ENCODE measurements around the gene HNRNPC. TPM values are rescaled to one million over a fixed set of nuclear protein-coding genes. Genes with fewer than 3 reads are reported as not detected.
"Not testable (repeated sequence)": the region's sequence is repeated elsewhere in the genome, so short reads cannot be mapped to it uniquely, and the experiment has no call there.

Gene HNRNPC
- total RNA-seq, 2 experiments from 2014 or later: 684 to 863 TPM

- ChIA-PET POLR2A (no interaction called here), CTCF (interaction anchor here (0.6 to 1.9 kb wide), 5 partner anchors 11 to 43 kb away, joined by 3 to 5 read pairs (median 4); no protein-coding TSS in a partner anchor)
- Mint-ChIP-seq H3K27ac (no peak overlapping the region), H3K4me1 (peaks cover 6% of the 10 kb centered on the region), H3K4me3 (no peak overlapping the region), H3K9me3 (no peaks in the 10 kb centered on the region), H3K36me3 (ENCODE audit: low read depth) (no peaks in the 10 kb centered on the region), H3K27me3 (peaks cover 32% of the 10 kb centered on the region)
- DNase-seq: no peak
Observed at GRCh38 chr14:21299562-21300130, 30.4 kb upstream of the HNRNPC start.

DNA sequence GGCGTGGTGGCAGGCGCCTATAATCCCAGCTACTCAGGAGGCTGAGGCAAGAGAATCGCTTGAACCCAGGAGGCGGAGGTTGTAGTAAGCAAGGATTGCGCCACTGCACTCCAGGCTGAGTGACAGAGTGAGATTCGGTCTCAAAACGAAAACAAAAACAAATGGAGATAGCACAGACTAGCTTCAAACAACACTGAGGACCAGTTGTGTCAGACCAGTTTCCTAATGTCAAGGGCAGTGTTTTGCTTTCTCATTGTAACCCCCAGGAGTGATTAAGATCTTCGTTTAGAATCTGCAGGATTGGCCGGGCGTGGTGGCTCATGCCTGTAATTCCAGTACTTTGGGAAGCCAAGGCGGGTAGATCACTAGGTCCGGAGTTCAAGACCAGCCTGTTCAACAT is 29.1 kb upstream of the HNRNPC start:
- H3K27ac Mint-ChIP-seq: no peak overlapping the region
- peaks cover 6% of the 10 kb centered on the region for H3K4me1 Mint-ChIP-seq
- DNase-seq: no peak
- H3K4me3 Mint-ChIP-seq: no peak overlapping the region
- H3K36me3 Mint-ChIP-seq (ENCODE audit: low read depth): no peaks in the 10 kb centered on the region
- ChIA-PET CTCF (interaction anchor here (0.6 to 1.9 kb wide), 4 partner anchors 9 to 147 kb away, joined by 3 to 5 read pairs (median 4); no protein-coding TSS in a partner anchor), POLR2A (no interaction called here)
- H3K9me3 Mint-ChIP-seq: no peaks in the 10 kb centered on the region
- H3K27me3 Mint-ChIP-seq: peaks cover 32% of the 10 kb centered on the region

DNA sequence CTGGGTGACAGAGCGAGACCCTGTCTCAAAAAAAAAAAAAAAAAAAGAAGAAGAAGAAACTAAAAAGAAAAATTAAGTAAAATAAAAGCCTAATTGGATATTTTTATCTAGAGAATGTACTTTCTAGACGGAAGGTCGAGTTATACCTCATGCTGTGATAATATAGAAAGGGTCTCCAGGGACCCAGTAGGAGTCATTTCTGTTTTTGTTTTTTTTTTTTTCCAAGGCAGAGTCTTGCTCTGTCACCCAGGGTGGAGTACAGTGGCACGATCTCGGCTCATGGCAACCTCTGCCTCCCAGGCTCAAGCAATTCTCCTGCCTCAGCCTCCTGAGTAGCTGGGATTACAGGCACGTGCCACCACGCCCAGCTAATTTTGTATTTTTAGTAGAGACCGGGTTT is 24.8 kb upstream of the HNRNPC start:
- H3K4me1 Mint-ChIP-seq; H3K27ac Mint-ChIP-seq; H3K27me3 Mint-ChIP-seq; DNase-seq; H3K9me3 Mint-ChIP-seq; H3K36me3 Mint-ChIP-seq (ENCODE audit: low read depth); H3K4me3 Mint-ChIP-seq; POLR2A ChIA-PET: not testable (repeated sequence)
- CTCF ChIA-PET: interaction anchor here (1.0 kb wide), 1 partner anchor 10 kb away, joined by 4 read pairs; no protein-coding TSS in a partner anchor

DNA sequence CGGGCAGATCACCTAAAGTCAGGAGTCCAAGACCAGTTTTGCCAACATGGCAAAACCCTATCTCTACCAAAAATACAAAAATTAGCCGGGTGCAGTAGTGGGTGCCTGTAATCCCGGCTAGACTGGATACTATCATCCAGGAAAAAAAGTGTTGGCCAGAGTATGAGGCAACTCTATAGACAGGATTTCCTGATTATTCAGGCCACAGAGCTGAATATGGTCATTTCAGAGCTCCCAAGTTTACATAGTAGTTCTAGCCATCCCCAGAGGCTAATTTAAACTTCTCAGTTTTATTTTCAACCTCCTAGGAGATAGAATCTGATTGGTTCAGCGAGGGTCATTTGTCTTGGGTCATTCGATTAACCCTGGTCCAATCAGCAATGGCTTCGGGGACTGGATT is 17.9 kb upstream of the HNRNPC start:
- Mint-ChIP-seq H3K27ac (no peak overlapping the region), H3K4me3 (no peak overlapping the region), H3K27me3 (peaks cover 2% of the 10 kb centered on the region), H3K4me1 (no peaks in the 10 kb centered on the region), H3K9me3 (no peaks in the 10 kb centered on the region), H3K36me3 (ENCODE audit: low read depth) (no peaks in the 10 kb centered on the region)
- POLR2A ChIA-PET: no interaction called here
- CTCF ChIA-PET: no interaction called here
- DNase-seq: no peak

DNA sequence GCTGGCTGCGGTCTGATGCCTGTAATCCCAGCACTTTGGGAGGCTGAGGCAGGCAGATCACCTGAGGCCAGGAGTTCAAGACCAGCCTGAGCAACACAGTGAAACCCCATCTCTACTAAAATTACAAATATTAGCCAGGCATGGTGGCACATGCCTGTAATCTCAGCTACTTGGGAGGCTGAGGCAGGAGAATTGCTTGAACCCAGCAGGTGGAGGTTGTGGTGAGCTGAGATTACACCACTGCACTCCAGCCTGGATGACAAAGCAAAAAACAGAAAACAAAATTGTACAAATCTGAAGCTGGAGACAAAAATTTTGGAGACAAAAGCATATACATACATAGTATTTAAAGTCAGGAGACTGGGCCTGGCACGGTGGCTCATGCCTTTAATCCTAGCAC is 17.3 kb upstream of the HNRNPC start:
- H3K27me3 Mint-ChIP-seq; H3K4me3 Mint-ChIP-seq; POLR2A ChIA-PET; DNase-seq; H3K4me1 Mint-ChIP-seq; CTCF ChIA-PET; H3K9me3 Mint-ChIP-seq; H3K36me3 Mint-ChIP-seq (ENCODE audit: low read depth); H3K27ac Mint-ChIP-seq: not testable (repeated sequence)

GRCh38 chr14:21281917-21282316 is 12.7 kb upstream of the HNRNPC start:
- DNase-seq; POLR2A ChIA-PET; H3K36me3 Mint-ChIP-seq (ENCODE audit: low read depth); H3K27ac Mint-ChIP-seq; H3K4me1 Mint-ChIP-seq; H3K27me3 Mint-ChIP-seq; H3K4me3 Mint-ChIP-seq; H3K9me3 Mint-ChIP-seq; CTCF ChIA-PET: not testable (repeated sequence)

DNA sequence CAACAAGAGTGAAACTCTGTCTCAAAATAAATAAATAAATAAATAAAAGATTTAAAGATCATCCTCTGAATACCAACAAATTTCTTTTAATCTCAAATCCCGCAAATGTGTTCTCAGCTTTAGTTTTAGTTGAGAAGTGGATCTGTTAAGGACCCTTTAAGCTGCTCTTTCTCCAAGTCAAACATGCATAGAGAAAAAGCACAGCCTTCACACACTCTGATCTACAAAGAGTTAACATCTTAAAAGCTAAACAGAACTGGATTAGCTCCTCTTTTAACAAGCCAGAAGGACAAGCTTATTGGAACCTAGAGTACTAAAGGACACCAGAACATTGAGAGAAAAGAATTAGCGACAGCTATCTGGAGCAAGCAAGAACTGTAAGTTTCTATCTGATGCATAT is 10.5 kb upstream of the HNRNPC start, which contains the start of gene RPGRIP1:
Gene RPGRIP1 (plus strand): TSS at position 301 of the 400 bp plus-strand sequence. CDS start 7,894 bp downstream, outside the sequence.
- ChIA-PET POLR2A (no interaction called here), CTCF (interaction anchor here (0.5 kb wide), 1 partner anchor 10 kb away, joined by 4 read pairs; no protein-coding TSS in a partner anchor)
- Mint-ChIP-seq H3K9me3 (no peaks in the 10 kb centered on the region), H3K4me1 (peaks cover 3% of the 10 kb centered on the region), H3K36me3 (ENCODE audit: low read depth) (no peaks in the 10 kb centered on the region), H3K4me3 (no peak within 1 kb of the TSS), H3K27ac (no peak within 1 kb of the TSS), H3K27me3 (no peaks in the 10 kb centered on the region)
- no peak for DNase-seq

- no peak for DNase-seq
- H3K9me3 Mint-ChIP-seq: no peaks in the 10 kb centered on the region
- H3K36me3 Mint-ChIP-seq (ENCODE audit: low read depth): no peaks in the 10 kb centered on the region
- CTCF ChIA-PET: no interaction called here
- no peak overlapping the region for H3K27ac Mint-ChIP-seq
- no peak overlapping the region for H3K4me3 Mint-ChIP-seq
- H3K27me3 Mint-ChIP-seq: no peaks in the 10 kb centered on the region
- POLR2A ChIA-PET: interaction anchor here (0.6 kb wide), 1 partner anchor 14 kb away, joined by 3 read pairs; no protein-coding TSS in a partner anchor
- H3K4me1 Mint-ChIP-seq: peaks cover 3% of the 10 kb centered on the region
Observed at GRCh38 chr14:21278632-21279031, 9.4 kb upstream of the HNRNPC start.

DNA sequence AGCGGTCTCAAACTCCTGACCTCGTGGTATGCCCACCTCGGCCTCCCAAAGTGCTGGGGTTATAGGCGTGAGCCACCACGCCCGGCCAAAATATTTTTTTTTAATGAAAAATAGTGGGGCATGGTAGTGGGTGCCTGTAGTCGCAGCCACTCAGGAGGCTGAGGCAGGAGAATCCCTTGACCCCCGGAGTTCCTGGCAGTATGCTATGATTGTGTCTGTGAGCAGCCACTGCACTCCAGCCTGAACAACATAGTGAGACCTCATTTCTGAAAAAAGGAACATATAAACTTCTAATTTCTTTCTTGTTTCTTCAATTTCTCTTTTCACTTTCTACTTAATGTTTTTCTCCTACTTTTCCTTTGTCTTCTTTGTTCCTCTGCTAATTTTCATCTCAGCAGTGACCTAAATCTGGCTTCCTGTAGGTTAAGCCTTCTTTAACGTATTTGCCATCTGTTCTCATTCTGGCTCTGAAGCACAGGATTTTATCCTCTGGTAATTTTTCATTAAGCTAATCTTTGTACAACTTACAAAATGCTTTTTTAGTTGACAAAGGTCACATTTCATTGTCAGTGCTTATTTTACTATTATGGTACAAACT is 6.1 kb upstream of the HNRNPC start:
- Mint-ChIP-seq H3K4me1 (peaks cover 3% of the 10 kb centered on the region), H3K4me3 (no peak overlapping the region), H3K27ac (no peak overlapping the region), H3K27me3 (no peaks in the 10 kb centered on the region), H3K9me3 (no peaks in the 10 kb centered on the region), H3K36me3 (ENCODE audit: low read depth) (no peaks in the 10 kb centered on the region)
- DNase-seq: no peak
- POLR2A ChIA-PET: no interaction called here
- CTCF ChIA-PET: interaction anchor here (1.0 kb wide), 1 partner anchor 8 kb away, joined by 4 read pairs; no protein-coding TSS in a partner anchor

DNA sequence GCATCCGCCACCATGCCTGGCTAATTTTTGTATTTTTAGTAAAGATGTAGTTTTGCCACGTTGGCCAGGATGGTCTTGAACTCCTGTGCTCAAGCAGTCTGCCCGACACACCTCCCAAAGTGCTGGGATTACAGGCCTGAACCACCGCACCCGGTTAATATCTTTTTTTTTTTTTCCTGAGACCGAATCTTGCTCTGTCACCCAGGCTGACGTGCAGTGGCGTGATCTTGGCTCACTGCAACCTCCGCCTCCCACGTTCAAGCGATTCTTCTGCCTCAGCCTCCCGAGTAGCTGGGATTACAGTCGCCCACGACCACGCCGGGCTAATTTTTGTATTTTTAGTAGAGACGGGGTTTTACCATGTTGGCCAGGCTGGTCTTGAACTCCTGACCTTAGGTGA is 3.4 kb upstream of the HNRNPC start:
- DNase-seq, POLR2A ChIA-PET, H3K9me3 Mint-ChIP-seq, H3K4me3 Mint-ChIP-seq, CTCF ChIA-PET, H3K27ac Mint-ChIP-seq, H3K27me3 Mint-ChIP-seq: not testable (repeated sequence)
- peaks cover 12% of the 10 kb centered on the region for H3K4me1 Mint-ChIP-seq
- peaks cover 21% of the 10 kb centered on the region for H3K36me3 Mint-ChIP-seq (ENCODE audit: low read depth)

GRCh38 chr14:21268617-21269251 is 508 bp downstream of the HNRNPC start:
- ChIA-PET POLR2A (no interaction called here), CTCF (no interaction called here)
- Mint-ChIP-seq H3K4me3 (peak overlapping the region; percentile 100), H3K9me3 (no peaks in the 10 kb centered on the region), H3K36me3 (ENCODE audit: low read depth) (peaks cover 59% of the 10 kb centered on the region), H3K4me1 (peaks cover 43% of the 10 kb centered on the region), H3K27me3 (no peaks in the 10 kb centered on the region), H3K27ac (peak overlapping the region; percentile 100)
- DNase-seq: peak; percentile 59

- no peaks in the 10 kb centered on the region for H3K9me3 Mint-ChIP-seq
- POLR2A ChIA-PET: no interaction called here
- H3K4me3 Mint-ChIP-seq: peak overlapping the region; percentile 100
- no peak for DNase-seq
- H3K4me1 Mint-ChIP-seq: peaks cover 50% of the 10 kb centered on the region
- CTCF ChIA-PET: interaction anchor here (1.5 kb wide), 1 partner anchor 100 kb away, joined by 4 read pairs; no protein-coding TSS in a partner anchor
- H3K27ac Mint-ChIP-seq: peak overlapping the region; percentile 100
- H3K36me3 Mint-ChIP-seq (ENCODE audit: low read depth): peaks cover 66% of the 10 kb centered on the region
- no peaks in the 10 kb centered on the region for H3K27me3 Mint-ChIP-seq
Observed at GRCh38 chr14:21267886-21268616, 1.2 kb downstream of the HNRNPC start.

- ChIA-PET POLR2A (no interaction called here), CTCF (interaction anchor here (1.5 kb wide), 1 partner anchor 100 kb away, joined by 4 read pairs; no protein-coding TSS in a partner anchor)
- Mint-ChIP-seq H3K4me1 (peaks cover 56% of the 10 kb centered on the region), H3K36me3 (ENCODE audit: low read depth) (peaks cover 71% of the 10 kb centered on the region), H3K27me3 (no peaks in the 10 kb centered on the region), H3K27ac (peak overlapping the region; percentile 100), H3K9me3 (no peaks in the 10 kb centered on the region), H3K4me3 (peak overlapping the region; percentile 100)
- no peak for DNase-seq
Observed at GRCh38 chr14:21267431-21267845, 1.8 kb downstream of the HNRNPC start.
